ENCODE measurements around the gene NUDT3. TPM values are rescaled to one million over a fixed set of nuclear protein-coding genes. Genes with fewer than 3 reads are reported as not detected.
"Not testable (repeated sequence)": the region's sequence is repeated elsewhere in the genome, so short reads cannot be mapped to it uniquely, and the experiment has no call there.

NUDT3 gene
- total RNA-seq: 16.6 TPM

- ATAC-seq (peak; percentile 90), DNase-seq (ENCODE audit: low spot score) (peak; percentile 94)
These were observed at the start of gene NUDT3 for GRCh38 chr6:34392497-34393190. Gene NUDT3, minus strand, starts transcription at chr6:34392669. Its CDS starts 307 bp downstream, at chr6:34392362.

GRCh38 chr6:34441526-34441925, 49.1 kb upstream of the NUDT3 start:
- ATAC-seq: no peak
- no peak for DNase-seq (ENCODE audit: low spot score)

GRCh38 chr6:34439442-34439841, 47.0 kb upstream of the NUDT3 start:
- ATAC-seq: no peak
- no peak for DNase-seq (ENCODE audit: low spot score)

GRCh38 chr6:34438705-34439104, 46.2 kb upstream of the NUDT3 start:
- DNase-seq (ENCODE audit: low spot score): no peak

GRCh38 chr6:34437644-34437970, 45.1 kb upstream of the NUDT3 start:
- DNase-seq (ENCODE audit: low spot score): no peak

More at GRCh38 chr6:34438705-34439104, 46.2 kb upstream of the NUDT3 start:
- no peak for ATAC-seq

GRCh38 chr6:34436803-34437643, 44.6 kb upstream of the NUDT3 start:
- ATAC-seq (no peak), DNase-seq (ENCODE audit: low spot score) (no peak)

More at GRCh38 chr6:34437644-34437970, 45.1 kb upstream of the NUDT3 start:
- no peak for ATAC-seq

GRCh38 chr6:34435916-34436315, 43.4 kb upstream of the NUDT3 start:
- ATAC-seq: no peak
- DNase-seq (ENCODE audit: low spot score): no peak

- ATAC-seq: peak; percentile 99
These were observed 33.3 kb upstream of the NUDT3 start, which contains the start of gene RPS10 for GRCh38 chr6:34425498-34426410. Gene RPS10, minus strand, starts transcription at chr6:34426069. Its CDS starts 848 bp downstream, at chr6:34425221.

GRCh38 chr6:34425132-34425497, 32.6 kb upstream of the NUDT3 start:
- ATAC-seq (no peak), DNase-seq (ENCODE audit: low spot score) (no peak)

More at GRCh38 chr6:34425498-34426410, 33.3 kb upstream of the NUDT3 start, which contains the start of gene RPS10:
- peak; percentile 95 for DNase-seq (ENCODE audit: low spot score)

- ATAC-seq (no peak), DNase-seq (ENCODE audit: low spot score) (no peak)
These were observed 32.0 kb upstream of the NUDT3 start for GRCh38 chr6:34424200-34425131.

- no peak for ATAC-seq
- no peak for DNase-seq (ENCODE audit: low spot score)
These were observed 30.8 kb upstream of the NUDT3 start for GRCh38 chr6:34423254-34423653.

GRCh38 chr6:34418367-34418766, 25.9 kb upstream of the NUDT3 start:
- ATAC-seq: no peak
- no peak for DNase-seq (ENCODE audit: low spot score)

- DNase-seq (ENCODE audit: low spot score): no peak
- no peak for ATAC-seq
These were observed 24.5 kb upstream of the NUDT3 start for GRCh38 chr6:34416877-34417371.

- peak; percentile 79 for DNase-seq (ENCODE audit: low spot score)
- peak; percentile 95 for ATAC-seq
These were observed 22.8 kb upstream of the NUDT3 start for GRCh38 chr6:34414999-34415858.

- DNase-seq (ENCODE audit: low spot score): no peak
- ATAC-seq: no peak
These were observed 20.3 kb upstream of the NUDT3 start for GRCh38 chr6:34412643-34413214.

GRCh38 chr6:34412016-34412415, 19.5 kb upstream of the NUDT3 start:
- DNase-seq (ENCODE audit: low spot score) (no peak), ATAC-seq (no peak)

GRCh38 chr6:34407915-34408314, 15.4 kb upstream of the NUDT3 start:
- ATAC-seq; DNase-seq (ENCODE audit: low spot score): not testable (repeated sequence)

GRCh38 chr6:34396518-34396917, 4.0 kb upstream of the NUDT3 start:
- no peak for DNase-seq (ENCODE audit: low spot score)
- ATAC-seq: no peak

Data from left lobe of liver (tissue), 2 donors.